NCI-H187 (cell line): ENCODE results near the gene CUL4A.
"Not testable (repeated sequence)": the region's sequence is repeated elsewhere in the genome, so short reads cannot be mapped to it uniquely, and the experiment has no call there.

Experiments
- DNase-seq, 2 experiments: peaks; one replicate each; lab custom pipeline; 2025; lab: John Stamatoyannopoulos, UW

Gene CUL4A

GRCh38 chr13:113209336-113209758 lies at the start of gene CUL4A:
CUL4A (plus strand) TSS chr13:113209613; CDS start chr13:113209628, 15 bp downstream.
- DNase-seq, result peak; percentile 68 to 85

GRCh38 chr13:113159701-113160100 lies 49.7 kb upstream of the CUL4A start:
- no peak for DNase-seq

GRCh38 chr13:113160983-113161382 lies 48.4 kb upstream of the CUL4A start:
- no peak for DNase-seq

- no peak for DNase-seq
These were observed 48.0 kb upstream of the CUL4A start for GRCh38 chr13:113161433-113161832.

GRCh38 chr13:113161975-113162374 lies 47.4 kb upstream of the CUL4A start:
- not testable (repeated sequence) for DNase-seq

- DNase-seq, result no peak
These were observed 46.4 kb upstream of the CUL4A start for GRCh38 chr13:113162783-113163685.

GRCh38 chr13:113164492-113164891 lies 44.9 kb upstream of the CUL4A start:
- DNase-seq, result no peak

- DNase-seq, result no peak
These were observed 43.1 kb upstream of the CUL4A start for GRCh38 chr13:113166266-113166665.

GRCh38 chr13:113166681-113167080 lies 42.7 kb upstream of the CUL4A start:
- DNase-seq, result no peak

GRCh38 chr13:113167155-113167554 lies 42.3 kb upstream of the CUL4A start:
- no peak for DNase-seq

GRCh38 chr13:113167575-113167974 lies 41.8 kb upstream of the CUL4A start:
- DNase-seq, result no peak

GRCh38 chr13:113168211-113168610 lies 41.2 kb upstream of the CUL4A start:
- no peak for DNase-seq

GRCh38 chr13:113169277-113170272 lies 39.8 kb upstream of the CUL4A start:
- DNase-seq, result no peak

GRCh38 chr13:113170511-113170910 lies 38.9 kb upstream of the CUL4A start:
- no peak for DNase-seq

- DNase-seq, result no peak
These were observed 37.9 kb upstream of the CUL4A start for GRCh38 chr13:113171250-113172125.

- DNase-seq, result no peak
These were observed 36.9 kb upstream of the CUL4A start for GRCh38 chr13:113172419-113172926.

- no peak for DNase-seq
These were observed 33.1 kb upstream of the CUL4A start for GRCh38 chr13:113176280-113176679.

- no peak for DNase-seq
These were observed 32.6 kb upstream of the CUL4A start for GRCh38 chr13:113176822-113177221.

GRCh38 chr13:113178070-113178895 lies 31.1 kb upstream of the CUL4A start:
- no peak for DNase-seq

- no peak for DNase-seq
These were observed 30.6 kb upstream of the CUL4A start for GRCh38 chr13:113178896-113179167.
